ENCODE measurements around the gene ENSA. TPM values are rescaled to one million over a fixed set of nuclear protein-coding genes. Genes with fewer than 3 reads are reported as not detected.

The ENSA gene
- total and polyA plus RNA-seq, 2 of the 4 experiments (the other 2 are of a cell fraction): 53.2 to 96.5 TPM

DNA sequence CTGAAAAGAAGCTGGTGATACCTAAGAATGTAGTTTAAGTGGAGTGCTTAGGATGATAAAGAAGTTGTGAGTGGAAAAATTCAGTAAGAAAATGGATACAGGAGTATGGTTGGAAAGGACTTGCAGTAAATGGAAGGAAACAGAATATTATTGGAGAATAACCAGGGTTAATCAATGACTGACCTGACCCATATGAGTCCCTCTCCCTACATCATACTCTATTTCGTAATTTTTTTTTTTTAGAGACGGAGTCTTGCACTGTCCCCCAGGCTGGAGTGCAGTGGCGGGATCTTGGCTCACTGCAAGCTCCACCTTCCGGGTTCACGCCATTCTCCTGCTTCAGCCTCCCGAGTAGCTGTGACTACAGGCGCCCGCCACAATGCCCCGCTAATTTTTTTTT lies 33.4 kb upstream of the ENSA start:
- Histone ChIP-seq H3K79me1 (ENCODE audit: low read depth in 1 of 2, low read length in 2 of 2) (no peaks in the 10 kb centered on the region), H3K27ac (ENCODE audit: insufficient read depth, low read length) (no peak overlapping the region), H3K4me3 (ENCODE audit: insufficient read depth, low read depth, low read length) (no peak overlapping the region), H4K91ac (ENCODE audit: insufficient read depth, low read depth, low read length) (no peak overlapping the region), H3K4me1 (ENCODE audit: control insufficient read depth, insufficient read depth, low read length) (no peaks in the 10 kb centered on the region), H2AK9ac (replicated peaks; ENCODE audit: low read depth, low read length, poor library complexity) (no peak overlapping the region), H2BK15ac (ENCODE audit: low read depth, low read length) (no peak overlapping the region), H2AK5ac (ENCODE audit: low read depth, low read length) (no peak overlapping the region), H3K9me3 (ENCODE audit: control insufficient read depth, insufficient read depth, low read length) (no peaks in the 10 kb centered on the region), H2BK120ac (ENCODE audit: low read depth, low read length) (no peak overlapping the region), H3K27me3 (ENCODE audit: control insufficient read depth, insufficient read depth, low read length) (no peaks in the 10 kb centered on the region), H3K36me3 (ENCODE audit: control insufficient read depth, insufficient read depth, low read length) (peaks cover 11% of the 10 kb centered on the region), H2BK20ac (ENCODE audit: low read depth, low read length) (no peak overlapping the region), H3K9ac (ENCODE audit: low read depth, low read length) (no peak overlapping the region), H3K23ac (ENCODE audit: low read depth, low read length) (no peak overlapping the region), H2AFZ (replicated peaks; ENCODE audit: low read length, poor library complexity) (no peak overlapping the region), H3K14ac (replicated peaks; ENCODE audit: low read depth, low read length) (no peak overlapping the region), H3K56ac (ENCODE audit: extremely low read depth, insufficient read depth, low read length) (no peak overlapping the region), H3K4me2 (ENCODE audit: low read depth, low read length) (no peak overlapping the region), H4K8ac (ENCODE audit: low read depth in 2 of 2, low read length in 2 of 2) (no peak overlapping the region), H3K18ac (ENCODE audit: low read depth, low read length) (no peak overlapping the region), H2BK5ac (ENCODE audit: low read depth, low read length, poor library complexity, severe bottlenecking) (no peak overlapping the region), H4K5ac (ENCODE audit: low read depth, low read length) (no peak overlapping the region), H3K4ac (ENCODE audit: low read depth, low read length) (no peak overlapping the region), H3K9me1 (ENCODE audit: insufficient read depth, low read length) (no peaks in the 10 kb centered on the region), H4K20me1 (ENCODE audit: insufficient read depth, low read length) (no peaks in the 10 kb centered on the region)
- in situ Hi-C loops (cut with MboI; ENCODE audit: low sequenced_read_pairs): no loop called here
- no peak for DNase-seq
- BruUV-seq (replicated peaks): no TSS peak
- no peak for TF ChIP-seq FOS (IDR thresholded peaks at IDR 0.05; ENCODE audit: low read depth, low read length)
- TF ChIP-seq, protein P1, sequence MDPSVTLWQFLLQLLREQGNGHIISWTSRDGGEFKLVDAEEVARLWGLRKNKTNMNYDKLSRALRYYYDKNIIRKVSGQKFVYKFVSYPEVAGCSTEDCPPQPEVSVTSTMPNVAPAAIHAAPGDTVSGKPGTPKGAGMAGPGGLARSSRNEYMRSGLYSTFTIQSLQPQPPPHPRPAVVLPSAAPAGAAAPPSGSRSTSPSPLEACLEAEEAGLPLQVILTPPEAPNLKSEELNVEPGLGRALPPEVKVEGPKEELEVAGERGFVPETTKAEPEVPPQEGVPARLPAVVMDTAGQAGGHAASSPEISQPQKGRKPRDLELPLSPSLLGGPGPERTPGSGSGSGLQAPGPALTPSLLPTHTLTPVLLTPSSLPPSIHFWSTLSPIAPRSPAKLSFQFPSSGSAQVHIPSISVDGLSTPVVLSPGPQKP (IDR thresholded peaks at IDR 0.05; ENCODE audit: borderline replicate concordance, low read depth, low read length): no peak
- intact Hi-C loops (cut with micrococcal nuclease): no loop called here
- no peak for ATAC-seq (ENCODE audit: low read depth)
- 100% methylated on average over 7 of the region's 9 CpGs; no CpG with 5 or more reads in 1 of the 2 experiments for WGBS, 2 experiments (ENCODE audit: extremely low coverage in 2 of 2, insufficient read length in 1 of 2)
- ChIA-PET CTCF (interaction anchor here (0.6 to 0.7 kb wide), 2 partner anchors 19 to 24 kb away, joined by 5 to 6 read pairs; no protein-coding TSS in a partner anchor), POLR2A (ENCODE audit: unreplicated experiment) (no interaction called here)
- dilution Hi-C loops (cut with HindIII; ENCODE audit: low sequenced_read_pairs, unreplicated experiment): no loop called here
